Activated CD4-positive, alpha-beta T cell treated with anti-CD3 and anti-CD28 coated beads, Interleukin-2, Interleukin-4, amounts not matched to agents 100 ng/mL and 50 ng/mL, durations not matched to agents 16 hours and 8 hours (primary cell): ENCODE measurements around the gene ARHGDIG.
"Not testable (repeated sequence)": the region's sequence is repeated elsewhere in the genome, so short reads cannot be mapped to it uniquely, and the experiment has no call there.

Source experiments
- DNase-seq: peaks from one replicate; pipeline ENCODE4 v3.0.0-alpha.2; 2020; ENCODE audit warnings: low spot score

ARHGDIG gene

DNA sequence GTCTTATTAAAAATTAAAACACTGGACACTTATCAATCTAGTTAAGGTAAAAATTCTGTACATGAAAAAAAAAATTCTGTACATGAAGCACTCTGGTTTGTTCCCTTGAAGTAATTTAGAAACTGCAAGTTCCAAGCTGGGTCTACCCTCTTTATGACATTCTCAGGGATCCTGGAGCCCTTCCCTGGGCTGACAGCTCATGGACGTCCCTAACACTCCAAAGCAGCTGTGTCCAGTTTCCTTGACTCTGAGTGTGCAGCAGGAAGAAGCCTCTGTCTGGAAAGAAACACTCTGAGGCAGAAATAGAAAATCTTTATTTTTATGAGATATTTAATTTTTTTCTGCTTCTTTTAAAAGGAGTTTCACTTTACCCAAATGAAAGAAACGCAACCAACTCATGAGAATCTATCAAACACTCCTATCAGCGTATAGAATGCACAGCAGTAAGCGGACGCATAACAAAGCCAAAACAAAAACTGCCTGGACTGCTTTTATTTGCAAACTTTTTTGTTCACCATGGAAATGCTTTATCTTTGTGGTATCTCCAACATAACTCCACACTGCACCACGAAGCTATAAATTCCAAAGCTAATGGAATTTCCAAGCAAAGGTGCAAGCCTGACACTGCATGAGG is 50.9 kb downstream of the ARHGDIG start:
- not testable (repeated sequence) for DNase-seq
